ENCODE data around the gene CLCN7. TPM values are rescaled to one million over a fixed set of nuclear protein-coding genes. Genes with fewer than 3 reads are reported as not detected.

The CLCN7 gene
- total and polyA plus RNA-seq, 2 of the 13 experiments (the other 11 are each of a cell fraction or from before 2014, with no cell fraction given) = 24.6 to 25.1 TPM

DNA sequence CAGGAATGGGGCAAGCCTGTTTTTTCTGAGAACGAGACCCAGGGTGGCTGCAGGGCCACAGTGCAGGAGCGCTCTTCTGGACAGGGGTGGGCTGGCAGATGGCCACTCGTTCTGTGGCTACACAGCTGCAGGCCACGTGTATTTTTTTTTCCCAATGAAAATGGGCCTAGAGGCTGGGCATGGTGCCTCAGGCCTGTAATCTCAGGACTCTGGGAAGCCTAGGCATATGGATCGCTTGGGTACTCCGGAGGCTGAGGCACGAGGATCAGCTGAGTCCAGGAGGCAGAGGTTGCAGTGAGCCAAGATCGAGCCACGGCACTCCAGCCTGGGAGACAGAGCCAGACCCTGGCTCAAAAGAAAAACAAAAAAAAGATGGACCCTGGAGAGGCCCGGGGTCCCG, 67.1 kb downstream of the CLCN7 start (continued):
- no peak for TF ChIP-seq ZNF468 (CRISPR knock-in tag; IDR thresholded peaks at IDR 0.05)

DNA sequence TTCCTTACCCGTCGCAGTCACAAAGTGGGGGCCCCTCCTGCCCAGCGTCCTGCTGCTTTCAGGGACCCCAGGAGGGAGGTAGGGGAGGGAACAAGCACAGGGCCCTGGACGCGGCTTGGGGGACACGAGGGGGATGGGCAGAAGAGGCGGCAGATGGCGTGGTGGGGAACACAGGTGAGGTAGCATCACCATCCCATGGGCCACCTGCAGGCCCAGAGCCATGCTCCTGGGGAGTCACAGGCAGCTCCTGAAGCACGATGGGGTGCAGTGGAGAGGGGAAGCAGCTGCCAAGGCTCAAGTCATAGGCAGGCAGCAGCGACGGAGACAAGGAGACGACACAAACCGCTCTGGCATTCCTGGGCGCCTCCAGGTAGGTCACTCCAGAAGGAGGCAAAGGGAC, 71.1 kb downstream of the CLCN7 start:
- ChIA-PET CTCF (ENCODE audit: low intra/inter-chr PET ratio, low total read pairs) (no interaction called here), POLR2A (no interaction called here)
- ATAC-seq = no peak
- intact Hi-C loops (cut with micrococcal nuclease; ENCODE audit: unreplicated experiment) (no loop called here), in situ Hi-C loops (cut with HindIII; ENCODE audit: extremely low pct_ligation_motif_present, low pct_unique_long_range_greater_than_20kb) (no loop called here)
- Histone ChIP-seq H3K9me3 (ENCODE audit: low read length) (no peaks in the 10 kb centered on the region), H3K4me3 (replicated peaks in 1 of 3; ENCODE audit: insufficient read depth in 1 of 3, low read depth in 2 of 3, low read length in 3 of 3) (no peak overlapping the region), H3K4me2 (ENCODE audit: low read depth, low read length) (no peak overlapping the region), H2AFZ (ENCODE audit: low read length) (no peak overlapping the region), H3K36me3 (replicated peaks in 1 of 2; ENCODE audit: control insufficient read depth in 1 of 2, insufficient read depth in 2 of 2, low read length in 2 of 2) (peaks cover 10 to 11% of the 10 kb centered on the region in 2 experiments; a peak in 4 of 5 replicates), H3K79me2 (ENCODE audit: insufficient read depth, low read length) (peaks cover 5% of the 10 kb centered on the region), H3K9ac (ENCODE audit: insufficient read depth, low read depth, low read length) (no peak overlapping the region), H4K20me1 (ENCODE audit: insufficient read depth, low read length) (peaks cover 10% of the 10 kb centered on the region; the same call in 1 of the 2 replicates), H3K4me1 (ENCODE audit: insufficient read depth, low read length) (peaks cover 6% of the 10 kb centered on the region), H3K27me3 (ENCODE audit: control insufficient read depth in 1 of 2, insufficient read depth in 2 of 2, low read length in 2 of 2) (no peaks in the 10 kb centered on the region), H3K27ac (ENCODE audit: extremely low read length, insufficient read depth, low read length) (no peak overlapping the region)
- TF ChIP-seq, protein P1, sequence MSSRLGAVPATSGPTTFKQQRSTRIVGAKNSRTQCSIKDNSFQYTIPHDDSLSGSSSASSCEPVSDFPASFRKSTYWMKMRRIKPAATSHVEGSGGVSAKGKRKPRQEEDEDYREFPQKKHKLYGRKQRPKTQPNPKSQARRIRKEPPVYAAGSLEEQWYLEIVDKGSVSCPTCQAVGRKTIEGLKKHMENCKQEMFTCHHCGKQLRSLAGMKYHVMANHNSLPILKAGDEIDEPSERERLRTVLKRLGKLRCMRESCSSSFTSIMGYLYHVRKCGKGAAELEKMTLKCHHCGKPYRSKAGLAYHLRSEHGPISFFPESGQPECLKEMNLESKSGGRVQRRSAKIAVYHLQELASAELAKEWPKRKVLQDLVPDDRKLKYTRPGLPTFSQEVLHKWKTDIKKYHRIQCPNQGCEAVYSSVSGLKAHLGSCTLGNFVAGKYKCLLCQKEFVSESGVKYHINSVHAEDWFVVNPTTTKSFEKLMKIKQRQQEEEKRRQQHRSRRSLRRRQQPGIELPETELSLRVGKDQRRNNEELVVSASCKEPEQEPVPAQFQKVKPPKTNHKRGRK (CRISPR knock-in tag; IDR thresholded peaks at IDR 0.05) = no peak
- TF ChIP-seq BRF2 (CRISPR knock-in tag; IDR thresholded peaks at IDR 0.05) (no peak), ZNF619 (CRISPR knock-in tag; IDR thresholded peaks at IDR 0.05) (no peak), RAD21 (CRISPR knock-in tag; IDR thresholded peaks at IDR 0.05) (no peak), KAT2B (IDR thresholded peaks at IDR 0.05; ENCODE audit: borderline replicate concordance, low read depth, low read length) (no peak)
- TF ChIP-seq, protein P2, sequence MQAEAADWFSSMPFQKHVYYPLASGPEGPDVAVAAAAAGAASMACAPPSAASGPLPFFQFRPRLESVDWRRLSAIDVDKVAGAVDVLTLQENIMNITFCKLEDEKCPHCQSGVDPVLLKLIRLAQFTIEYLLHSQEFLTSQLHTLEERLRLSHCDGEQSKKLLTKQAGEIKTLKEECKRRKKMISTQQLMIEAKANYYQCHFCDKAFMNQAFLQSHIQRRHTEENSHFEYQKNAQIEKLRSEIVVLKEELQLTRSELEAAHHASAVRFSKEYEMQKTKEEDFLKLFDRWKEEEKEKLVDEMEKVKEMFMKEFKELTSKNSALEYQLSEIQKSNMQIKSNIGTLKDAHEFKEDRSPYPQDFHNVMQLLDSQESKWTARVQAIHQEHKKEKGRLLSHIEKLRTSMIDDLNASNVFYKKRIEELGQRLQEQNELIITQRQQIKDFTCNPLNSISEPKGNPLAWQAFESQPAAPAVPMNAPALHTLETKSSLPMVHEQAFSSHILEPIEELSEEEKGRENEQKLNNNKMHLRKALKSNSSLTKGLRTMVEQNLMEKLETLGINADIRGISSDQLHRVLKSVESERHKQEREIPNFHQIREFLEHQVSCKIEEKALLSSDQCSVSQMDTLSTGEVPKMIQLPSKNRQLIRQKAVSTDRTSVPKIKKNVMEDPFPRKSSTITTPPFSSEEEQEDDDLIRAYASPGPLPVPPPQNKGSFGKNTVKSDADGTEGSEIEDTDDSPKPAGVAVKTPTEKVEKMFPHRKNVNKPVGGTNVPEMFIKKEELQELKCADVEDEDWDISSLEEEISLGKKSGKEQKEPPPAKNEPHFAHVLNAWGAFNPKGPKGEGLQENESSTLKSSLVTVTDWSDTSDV (CRISPR knock-in tag; IDR thresholded peaks at IDR 0.05) = no peak
- TF ChIP-seq, protein P3, sequence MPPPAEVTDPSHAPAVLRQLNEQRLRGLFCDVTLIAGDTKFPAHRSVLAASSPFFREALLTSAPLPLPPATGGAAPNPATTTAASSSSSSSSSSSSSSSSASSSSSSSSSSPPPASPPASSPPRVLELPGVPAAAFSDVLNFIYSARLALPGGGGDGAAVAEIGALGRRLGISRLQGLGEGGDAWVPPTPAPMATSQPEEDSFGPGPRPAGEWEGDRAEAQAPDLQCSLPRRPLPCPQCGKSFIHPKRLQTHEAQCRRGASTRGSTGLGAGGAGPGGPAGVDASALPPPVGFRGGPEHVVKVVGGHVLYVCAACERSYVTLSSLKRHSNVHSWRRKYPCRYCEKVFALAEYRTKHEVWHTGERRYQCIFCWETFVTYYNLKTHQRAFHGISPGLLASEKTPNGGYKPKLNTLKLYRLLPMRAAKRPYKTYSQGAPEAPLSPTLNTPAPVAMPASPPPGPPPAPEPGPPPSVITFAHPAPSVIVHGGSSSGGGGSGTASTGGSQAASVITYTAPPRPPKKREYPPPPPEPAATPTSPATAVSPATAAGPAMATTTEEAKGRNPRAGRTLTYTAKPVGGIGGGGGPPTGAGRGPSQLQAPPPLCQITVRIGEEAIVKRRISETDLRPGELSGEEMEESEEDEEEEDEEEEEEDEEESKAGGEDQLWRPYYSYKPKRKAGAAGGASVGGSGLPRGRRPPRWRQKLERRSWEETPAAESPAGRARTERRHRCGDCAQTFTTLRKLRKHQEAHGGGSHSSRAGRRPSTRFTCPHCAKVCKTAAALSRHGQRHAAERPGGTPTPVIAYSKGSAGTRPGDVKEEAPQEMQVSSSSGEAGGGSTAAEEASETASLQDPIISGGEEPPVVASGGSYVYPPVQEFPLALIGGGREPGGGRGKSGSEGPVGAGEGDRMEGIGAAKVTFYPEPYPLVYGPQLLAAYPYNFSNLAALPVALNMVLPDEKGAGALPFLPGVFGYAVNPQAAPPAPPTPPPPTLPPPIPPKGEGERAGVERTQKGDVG (CRISPR knock-in tag; IDR thresholded peaks at IDR 0.05; ENCODE audit: borderline replicate concordance) = no peak
- FAIRE-seq = no peak
- no TSS peak for BruUV-seq (replicated peaks)
- WGBS (ENCODE audit: low lambda C conversion rate) = 86% methylated on average over 14 of the region's 14 CpGs
- DNase-seq (ENCODE audit: low spot score) = no peak
